GM21447 (cell line): Measurements from ENCODE around the gene PRAME.
"Not testable (repeated sequence)": the region's sequence is repeated elsewhere in the genome, so short reads cannot be mapped to it uniquely, and the experiment has no call there.

Experiments
- ATAC-seq: cut with Tn5 transposase; IDR thresholded peaks from one replicate; pipeline ENCODE4 v1.9.1; 2021; ENCODE audit not compliant: unreplicated experiment

The PRAME gene

GRCh38 chr22:22553141-22553540 lies 5.9 kb downstream of the PRAME start:
- ATAC-seq, result no peak

GRCh38 chr22:22552630-22553029 lies 6.4 kb downstream of the PRAME start:
- ATAC-seq, result no peak

GRCh38 chr22:22550789-22551434 lies 8.2 kb downstream of the PRAME start:
- ATAC-seq, result no peak

- ATAC-seq, result no peak
Observed at GRCh38 chr22:22548910-22549309, 10.2 kb downstream of the PRAME start.

- ATAC-seq, result no peak
Observed at GRCh38 chr22:22548317-22548716, 10.7 kb downstream of the PRAME start.

- no peak for ATAC-seq
Observed at GRCh38 chr22:22547692-22548300, 11.3 kb downstream of the PRAME start.

GRCh38 chr22:22547226-22547625 lies 11.8 kb downstream of the PRAME start:
- no peak for ATAC-seq

- no peak for ATAC-seq
Observed at GRCh38 chr22:22546490-22546889, 12.6 kb downstream of the PRAME start.

GRCh38 chr22:22545084-22545483 lies 14.0 kb downstream of the PRAME start:
- ATAC-seq, result no peak

GRCh38 chr22:22538226-22538989 lies 20.7 kb downstream of the PRAME start:
- no peak for ATAC-seq

- no peak for ATAC-seq
Observed at GRCh38 chr22:22536916-22537315, 22.1 kb downstream of the PRAME start.

GRCh38 chr22:22536515-22536914 lies 22.6 kb downstream of the PRAME start:
- ATAC-seq, result no peak

GRCh38 chr22:22535662-22536061 lies 23.4 kb downstream of the PRAME start:
- no peak for ATAC-seq

GRCh38 chr22:22534604-22535415 lies 24.3 kb downstream of the PRAME start:
- ATAC-seq, result no peak

GRCh38 chr22:22533863-22534262 lies 25.2 kb downstream of the PRAME start:
- ATAC-seq, result no peak

- ATAC-seq, result no peak
Observed at GRCh38 chr22:22533417-22533816, 25.6 kb downstream of the PRAME start.

- ATAC-seq, result not testable (repeated sequence)
Observed at GRCh38 chr22:22532547-22533071, 26.5 kb downstream of the PRAME start.

- no peak for ATAC-seq
Observed at GRCh38 chr22:22531770-22532546, 27.1 kb downstream of the PRAME start.

GRCh38 chr22:22528780-22529179 lies 30.3 kb downstream of the PRAME start:
- no peak for ATAC-seq

GRCh38 chr22:22527312-22527711 lies 31.8 kb downstream of the PRAME start:
- ATAC-seq, result no peak
